ENCODE measurements around the gene IZUMO1. TPM values are rescaled to one million over a fixed set of nuclear protein-coding genes. Genes with fewer than 3 reads are reported as not detected.
A peak's percentile ranks its signal among the peaks of the same experiment; 100 is the strongest.

Gene IZUMO1
- total and polyA plus RNA-seq, 9 of the 15 experiments (the other 6 are each of a cell fraction or from before 2014, with no cell fraction given): 0.14 to 2.1 (median 0.73) TPM

- no peak for TF ChIP-seq POLR2AphosphoS2 (IDR thresholded peaks at IDR 0.05; ENCODE audit: low read length)
- TF ChIP-seq NFIC (IDR thresholded peaks at IDR 0.05): peak; percentile 90
- no peak for TF ChIP-seq PTTG1 (tag; IDR thresholded peaks at IDR 0.05; ENCODE audit: low read depth)
- no peak for TF ChIP-seq ZNF316 (IDR thresholded peaks at IDR 0.05)
- TF ChIP-seq TFAP4 (CRISPR knock-in tag; IDR thresholded peaks at IDR 0.05; ENCODE audit: borderline replicate concordance): peak; percentile 43; the same call in 1 of the 2 replicates
- TF ChIP-seq RNF219 (CRISPR knock-in tag; IDR thresholded peaks at IDR 0.05): no peak
- TF ChIP-seq FOXO4 (CRISPR knock-in tag; IDR thresholded peaks at IDR 0.05): no peak
- TF ChIP-seq ZNF282 (CRISPR knock-in tag; IDR thresholded peaks at IDR 0.05): no peak
- TF ChIP-seq ZNF76 (CRISPR knock-in tag; IDR thresholded peaks at IDR 0.05; ENCODE audit: borderline replicate concordance): no peak
- TF ChIP-seq RNF2 (IDR thresholded peaks at IDR 0.05): no peak
- TF ChIP-seq PTRF (tag; IDR thresholded peaks at IDR 0.05): no peak
- no peak for TF ChIP-seq NEUROD1 (IDR thresholded peaks at IDR 0.05; ENCODE audit: borderline replicate concordance, low read depth, low read length, partially characterized antibody)
- no peak for TF ChIP-seq CHD7 (IDR thresholded peaks at IDR 0.05; ENCODE audit: low read depth, low read length)
Observed at GRCh38 chr19:48755084-48755641, 8.5 kb upstream of the IZUMO1 start, which contains the start of gene FGF21 (continued).
